ENCODE results near the gene NOX1.

The NOX1 gene

GRCh38 chrX:100874325-100874724, at the start of gene NOX1:
Gene NOX1, minus strand, starts transcription at chrX:100874359. Its CDS starts 220 bp downstream, at chrX:100874139.
- DNase-seq (ENCODE audit: low read depth in 2 of 3, low spot score in 1 of 3) = no peak

DNA sequence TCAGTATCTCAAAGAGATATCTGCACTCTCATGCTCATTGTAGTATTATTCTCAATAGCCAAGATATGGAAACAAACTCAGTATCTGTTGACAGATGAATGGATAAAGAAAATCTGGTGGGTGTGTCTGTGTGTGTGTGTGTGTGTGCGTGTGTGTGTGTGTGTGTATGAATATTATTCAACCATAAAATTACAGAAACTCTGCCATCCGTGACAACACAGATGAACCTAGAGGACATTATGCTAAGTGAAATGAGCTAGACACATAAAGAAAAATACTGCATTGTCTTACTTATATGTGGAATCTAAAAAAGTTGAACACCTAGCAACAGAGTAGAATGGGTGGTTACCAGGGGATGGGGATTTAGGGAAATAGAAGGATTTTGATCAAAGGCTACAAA, 41.4 kb upstream of the NOX1 start:
- DNase-seq (ENCODE audit: low read depth in 2 of 3, low spot score in 1 of 3) = no peak

- no peak for DNase-seq (ENCODE audit: low read depth in 2 of 3, low spot score in 1 of 3)
These were observed 39.0 kb upstream of the NOX1 start for GRCh38 chrX:100913111-100913510.

GRCh38 chrX:100911731-100912130, 37.6 kb upstream of the NOX1 start:
- DNase-seq (ENCODE audit: low read depth in 2 of 3, low spot score in 1 of 3) = no peak

- no peak for DNase-seq (ENCODE audit: low read depth in 2 of 3, low spot score in 1 of 3)
These were observed 31.5 kb upstream of the NOX1 start for GRCh38 chrX:100905620-100906019.

DNA sequence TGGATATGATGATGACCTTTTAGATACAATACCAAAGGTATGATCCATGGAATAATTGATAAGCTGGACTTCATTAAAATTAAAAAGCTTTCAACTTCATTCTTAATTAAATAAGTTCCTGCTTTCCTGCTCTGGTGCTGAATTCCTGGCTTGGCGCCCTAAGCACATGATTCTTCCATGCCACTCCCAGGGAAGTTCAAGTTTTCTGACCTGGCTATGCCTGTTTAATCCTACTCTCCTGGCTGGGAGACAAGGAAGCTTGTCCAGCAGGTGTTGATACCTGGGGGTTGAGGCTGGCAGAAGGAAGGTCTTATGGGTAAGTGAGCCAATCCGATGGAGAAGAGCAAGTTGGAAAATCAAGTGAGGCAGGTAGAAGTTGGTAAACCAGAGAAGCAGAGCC, 30.3 kb upstream of the NOX1 start:
- no peak for DNase-seq (ENCODE audit: low read depth in 2 of 3, low spot score in 1 of 3)

DNA sequence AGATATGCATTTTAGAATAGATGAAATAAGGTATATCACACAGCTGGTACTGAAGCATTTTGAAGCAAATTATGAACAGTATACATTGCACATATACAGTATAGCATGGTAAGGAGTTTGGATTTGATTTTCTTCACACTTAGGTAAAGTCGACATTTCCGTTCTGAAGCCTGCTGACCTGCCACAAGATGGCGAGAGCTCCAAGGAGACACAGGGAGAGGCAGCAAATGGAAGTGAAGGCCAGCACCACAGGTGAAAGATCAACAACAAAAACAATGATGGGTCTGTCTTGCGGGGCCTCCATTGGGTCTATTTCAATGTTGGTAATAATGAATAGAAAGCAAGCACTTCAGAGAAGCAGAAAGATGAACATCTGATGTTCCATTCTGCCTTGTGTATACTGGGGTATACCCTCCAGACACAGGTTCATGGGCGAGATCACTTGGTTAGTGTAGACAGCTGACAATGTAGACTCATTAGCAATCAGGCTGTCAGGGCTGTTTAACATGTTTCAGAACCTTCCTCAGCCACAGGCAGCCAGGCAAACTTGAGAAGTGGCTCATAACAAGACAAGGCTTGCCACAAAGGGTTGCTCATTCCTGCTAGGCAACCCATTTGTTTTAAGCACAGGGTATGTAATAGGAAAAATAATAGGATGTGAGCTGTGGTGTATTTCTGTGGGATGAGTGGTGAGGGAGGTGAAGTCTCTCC, 21.4 kb upstream of the NOX1 start:
- peak in 1 of 3 donors; percentile 1 for DNase-seq (ENCODE audit: low read depth in 2 of 3, low spot score in 1 of 3)

DNA sequence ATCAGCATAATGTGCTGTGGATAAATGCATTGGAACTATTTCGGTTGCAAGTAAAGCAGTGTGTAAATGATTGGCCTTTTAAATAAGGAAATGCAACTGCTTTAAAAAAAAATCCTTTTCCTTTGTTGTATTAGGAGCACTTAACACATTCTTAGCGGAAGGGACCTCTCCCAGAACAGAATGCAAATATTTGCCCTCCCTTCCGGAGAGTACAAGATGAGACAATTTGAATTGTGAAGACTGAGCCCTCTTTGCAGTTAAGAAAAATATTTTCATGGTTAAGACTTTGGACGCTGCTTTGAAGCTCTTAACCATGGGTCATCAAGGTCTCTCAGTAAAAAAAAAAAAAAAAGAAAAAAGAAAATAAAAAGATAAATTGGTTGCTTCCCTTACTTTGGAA, 9.5 kb upstream of the NOX1 start:
- no peak for DNase-seq (ENCODE audit: low read depth in 2 of 3, low spot score in 1 of 3)

GRCh38 chrX:100880368-100880767, 6.2 kb upstream of the NOX1 start:
- DNase-seq (ENCODE audit: low read depth in 2 of 3, low spot score in 1 of 3) = no peak

DNA sequence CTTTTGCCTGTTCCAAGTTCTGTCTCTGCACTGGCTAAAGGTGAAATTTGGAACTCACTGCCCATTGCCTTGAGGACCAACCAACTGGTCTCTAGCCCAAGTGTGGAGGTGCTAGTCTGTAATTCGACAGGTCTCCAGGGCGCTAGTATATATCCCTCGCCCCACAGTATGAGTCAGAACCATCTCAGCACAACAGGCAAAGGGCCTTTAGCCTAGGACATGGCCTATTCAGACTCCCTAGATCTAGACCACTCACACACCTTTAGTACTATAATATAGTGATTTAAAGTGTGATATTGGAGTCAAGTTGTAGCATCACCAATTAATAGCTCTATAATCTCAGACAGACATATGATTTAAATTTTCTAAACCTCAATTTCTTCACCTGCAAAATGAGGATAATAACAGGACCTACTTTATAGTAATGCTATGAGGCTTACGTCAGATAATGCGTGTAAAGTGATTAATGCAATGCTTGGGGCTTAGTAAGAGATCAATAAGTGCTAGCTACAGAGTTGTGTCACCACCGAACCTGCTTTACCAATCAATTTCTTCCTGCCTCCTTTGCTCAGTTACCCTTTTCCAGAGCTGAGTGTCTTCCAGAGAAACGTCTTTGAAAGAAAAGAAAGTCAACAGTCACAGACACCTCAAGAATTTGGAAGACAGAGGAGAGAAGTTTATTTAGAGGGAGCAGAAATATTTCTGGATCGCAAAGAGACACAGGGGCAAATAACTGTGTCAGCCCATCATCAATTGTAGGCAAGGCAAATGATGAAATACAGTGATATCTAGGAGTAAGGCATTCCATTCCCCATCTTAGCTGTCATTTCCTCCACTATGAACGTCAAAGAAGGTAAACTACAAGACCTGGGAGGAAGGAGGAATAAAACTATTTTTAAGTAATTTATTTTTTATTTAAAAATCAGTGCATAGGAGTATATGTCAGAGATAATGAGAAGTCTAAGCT, 2.3 kb downstream of the NOX1 start:
- no peak for DNase-seq (ENCODE audit: low read depth in 2 of 3, low spot score in 1 of 3)

DNA sequence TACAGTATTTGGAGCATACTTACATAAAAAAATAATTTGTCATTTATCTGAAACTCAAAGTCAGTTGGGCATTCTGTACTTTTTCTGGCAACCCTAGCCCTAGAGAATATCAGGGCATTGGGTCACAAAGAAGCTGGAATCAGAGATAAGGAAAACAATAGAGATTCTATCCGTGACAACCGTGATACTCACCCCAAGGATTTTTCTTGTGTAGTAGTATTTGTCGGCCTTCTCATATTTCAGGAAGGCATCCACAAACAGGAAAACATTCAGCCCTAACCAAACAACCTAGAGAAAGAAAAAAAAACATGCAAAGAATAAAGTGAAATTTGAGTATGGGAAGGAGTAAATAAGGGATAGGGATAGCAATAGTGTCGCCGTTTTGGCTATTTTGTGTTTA, 3.6 kb downstream of the NOX1 start:
- no peak for DNase-seq (ENCODE audit: low read depth in 2 of 3, low spot score in 1 of 3)

GRCh38 chrX:100868273-100868672, 5.9 kb downstream of the NOX1 start:
- no peak for DNase-seq (ENCODE audit: low read depth in 2 of 3, low spot score in 1 of 3)

- DNase-seq (ENCODE audit: low read depth in 2 of 3, low spot score in 1 of 3) = no peak
These were observed 9.3 kb downstream of the NOX1 start for GRCh38 chrX:100864657-100865391.

- DNase-seq (ENCODE audit: low read depth in 2 of 3, low spot score in 1 of 3) = no peak
These were observed 10.8 kb downstream of the NOX1 start for GRCh38 chrX:100863326-100863864.

GRCh38 chrX:100852810-100853209, 21.3 kb downstream of the NOX1 start:
- no peak for DNase-seq (ENCODE audit: low read depth in 2 of 3, low spot score in 1 of 3)

- DNase-seq (ENCODE audit: low read depth in 2 of 3, low spot score in 1 of 3) = no peak
These were observed 23.8 kb downstream of the NOX1 start for GRCh38 chrX:100850317-100850716.

- DNase-seq (ENCODE audit: low read depth in 2 of 3, low spot score in 1 of 3) = no peak
These were observed 42.8 kb downstream of the NOX1 start for GRCh38 chrX:100831219-100831946.

DNA sequence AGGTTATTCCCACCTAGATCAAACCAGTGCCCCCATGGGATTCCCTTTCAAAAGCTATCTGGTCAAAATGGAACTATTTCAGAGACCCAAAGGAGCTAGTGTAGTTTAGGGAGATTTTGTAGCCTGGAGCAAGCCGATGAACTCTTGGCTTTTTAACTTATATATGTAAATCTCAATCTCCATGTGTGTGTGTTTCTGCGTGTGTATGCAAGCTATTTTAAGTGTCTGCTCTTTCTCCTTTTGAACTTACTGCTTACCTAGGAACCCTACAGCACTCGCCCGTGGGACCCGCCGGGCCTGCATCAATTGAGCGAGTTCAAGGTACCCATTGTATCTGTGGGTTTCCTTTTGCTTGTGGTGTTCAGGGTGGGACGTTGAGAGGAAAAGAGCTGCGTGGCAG, 43.6 kb downstream of the NOX1 start:
- DNase-seq (ENCODE audit: low read depth in 2 of 3, low spot score in 1 of 3) = no peak

- no peak for DNase-seq (ENCODE audit: low read depth in 2 of 3, low spot score in 1 of 3)
These were observed 44.0 kb downstream of the NOX1 start for GRCh38 chrX:100830143-100830542.

DNA sequence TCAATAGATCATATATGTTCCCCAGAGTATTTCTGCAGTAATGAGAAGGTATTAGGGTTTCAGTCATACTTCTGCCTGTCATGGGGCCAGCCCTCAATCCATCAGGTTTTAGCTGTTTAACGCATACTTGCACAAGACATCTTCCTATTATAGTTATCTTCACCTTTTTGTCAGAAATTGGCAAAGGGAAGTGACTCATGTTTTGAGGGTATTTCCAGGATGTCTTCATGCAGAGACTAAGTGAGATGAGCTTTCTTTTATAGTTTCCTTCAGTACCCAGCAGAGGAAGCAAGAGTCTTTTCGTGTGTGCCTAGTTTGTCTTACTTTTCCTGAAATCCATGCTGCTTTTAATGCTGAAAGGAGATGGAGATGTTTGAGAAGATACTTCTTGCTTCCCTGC, 44.4 kb downstream of the NOX1 start:
- peak in 1 of 3 donors; percentile 8 for DNase-seq (ENCODE audit: low read depth in 2 of 3, low spot score in 1 of 3)
